NCI-H2081 (cell line): ENCODE measurements around the gene LSM14A.
"Not testable (repeated sequence)": the region's sequence is repeated elsewhere in the genome, so short reads cannot be mapped to it uniquely, and the experiment has no call there.

Source experiments
- DNase-seq, 2 experiments: peaks; one replicate each; lab custom pipeline; 2025; lab: John Stamatoyannopoulos, UW

Gene LSM14A

DNA sequence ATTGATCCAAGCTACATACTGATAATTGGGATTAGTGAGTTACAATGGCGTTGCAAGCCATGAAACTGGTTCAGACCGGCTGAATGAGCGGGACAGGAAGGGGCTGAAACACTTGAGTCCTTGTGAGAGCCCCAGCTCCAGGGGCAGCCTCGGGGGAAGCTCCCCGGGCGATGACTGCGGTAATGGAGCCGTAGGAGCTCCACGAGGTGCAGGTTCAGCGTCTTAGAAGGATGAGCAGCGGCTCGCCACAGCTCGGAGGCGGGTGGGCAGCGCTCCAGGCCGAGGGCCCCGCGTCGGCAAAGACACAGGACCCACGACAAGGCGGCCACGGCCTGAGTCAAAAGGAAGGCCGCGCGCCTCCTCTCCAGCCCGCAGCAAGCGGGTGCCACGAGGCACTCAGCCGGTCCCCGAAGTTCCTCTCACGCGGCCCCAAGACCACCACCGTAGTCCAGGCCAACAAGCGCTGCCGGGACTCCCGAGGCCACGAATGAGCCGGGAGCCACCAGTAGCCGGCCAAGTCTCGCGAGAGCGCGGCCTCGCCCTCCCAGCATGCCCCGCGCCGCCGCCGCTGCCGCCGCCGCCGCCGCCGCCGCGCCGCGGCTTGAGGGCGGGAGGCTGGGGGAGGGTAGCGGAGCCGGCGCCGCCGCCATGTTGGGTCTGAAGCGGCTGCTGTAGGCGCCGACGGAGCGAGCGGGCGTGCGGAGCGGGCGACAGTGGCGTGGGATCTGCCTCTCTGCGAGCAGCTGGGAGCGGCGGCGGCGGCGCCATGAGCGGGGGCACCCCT is at the start of gene LSM14A:
Gene LSM14A (plus strand): TSS at position 628 of the 784 bp plus-strand sequence. CDS start 139 bp downstream, at position 767.
- DNase-seq: peak; percentile 88 to 89

DNA sequence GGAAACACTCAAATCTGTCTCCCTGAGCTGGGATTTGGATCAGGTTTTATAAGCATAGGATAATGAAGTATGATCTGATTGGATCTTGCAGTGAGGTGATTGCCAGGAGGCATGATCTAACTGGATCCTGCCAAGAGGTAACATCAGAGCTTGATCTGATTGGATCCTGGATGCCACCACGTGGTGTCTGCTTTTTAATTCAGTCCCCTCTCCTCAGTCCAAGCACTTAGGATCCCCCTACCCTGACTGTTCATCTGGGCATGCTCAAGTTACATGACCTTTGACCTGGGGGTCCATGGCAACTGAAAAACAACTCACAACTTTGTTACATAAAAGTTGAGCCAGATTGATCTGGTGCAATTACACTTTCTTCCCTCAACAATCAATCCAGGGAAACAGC is 47.5 kb upstream of the LSM14A start:
- no peak for DNase-seq

GRCh38 chr19:34126966-34127365 is 45.3 kb upstream of the LSM14A start:
- DNase-seq: no peak

DNA sequence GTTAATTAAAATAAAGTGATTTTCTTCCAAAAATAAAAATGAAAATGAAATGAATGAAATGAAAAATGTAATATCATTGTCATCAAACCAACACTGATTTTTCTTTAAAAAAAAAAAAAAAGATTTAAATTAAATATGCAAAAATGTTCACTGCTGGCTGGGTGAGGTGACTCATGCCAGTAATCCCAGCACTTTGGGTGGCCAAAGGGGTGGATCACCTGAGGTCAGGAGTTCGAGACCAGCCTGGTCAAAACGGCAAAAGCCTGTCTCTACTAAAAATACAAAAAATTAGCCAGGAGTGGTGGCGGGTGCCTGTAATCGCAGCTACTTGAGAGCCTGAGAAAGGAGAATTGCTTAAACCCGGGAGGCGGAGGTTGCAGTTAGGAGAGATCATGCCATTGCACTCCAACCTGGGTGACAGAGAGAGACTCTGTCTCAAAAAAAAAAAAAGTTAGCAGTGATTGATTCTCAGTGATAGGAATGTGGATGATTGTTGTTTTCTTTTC is 44.6 kb upstream of the LSM14A start:
- no peak for DNase-seq

DNA sequence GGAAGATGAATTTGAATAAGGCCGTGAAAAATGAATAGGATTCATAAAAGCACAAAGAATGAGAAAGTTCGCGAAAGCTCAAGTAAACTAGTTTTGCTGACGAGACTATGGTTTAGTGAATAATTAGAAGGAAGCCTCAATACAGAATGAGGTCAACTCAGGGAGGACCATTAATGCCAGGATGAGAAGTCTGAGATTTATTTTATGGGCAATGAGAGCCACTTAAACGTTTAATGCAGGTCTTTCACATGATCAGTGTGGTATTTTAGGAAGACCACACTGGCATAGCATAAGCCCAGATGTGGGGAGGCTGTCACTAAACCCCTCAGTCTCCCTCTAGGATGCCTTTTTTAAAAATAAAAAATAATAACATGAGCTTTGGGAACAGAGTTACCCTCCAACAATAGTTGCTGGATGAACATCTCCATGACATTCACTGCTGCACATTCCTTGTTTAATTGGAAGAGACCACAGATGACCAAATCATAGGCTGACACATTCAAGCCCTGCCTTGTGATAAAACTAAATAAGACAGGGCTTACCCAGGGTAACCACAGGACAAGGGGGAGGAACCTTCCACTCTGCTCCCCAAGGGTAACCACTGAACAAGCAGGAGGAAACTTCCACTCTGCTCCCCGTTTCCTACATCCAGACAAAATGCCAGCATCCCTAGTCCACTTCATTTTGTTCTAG is 43.6 kb upstream of the LSM14A start:
- DNase-seq: no peak

- DNase-seq: no peak
Observed at GRCh38 chr19:34131100-34131499, 41.2 kb upstream of the LSM14A start.

DNA sequence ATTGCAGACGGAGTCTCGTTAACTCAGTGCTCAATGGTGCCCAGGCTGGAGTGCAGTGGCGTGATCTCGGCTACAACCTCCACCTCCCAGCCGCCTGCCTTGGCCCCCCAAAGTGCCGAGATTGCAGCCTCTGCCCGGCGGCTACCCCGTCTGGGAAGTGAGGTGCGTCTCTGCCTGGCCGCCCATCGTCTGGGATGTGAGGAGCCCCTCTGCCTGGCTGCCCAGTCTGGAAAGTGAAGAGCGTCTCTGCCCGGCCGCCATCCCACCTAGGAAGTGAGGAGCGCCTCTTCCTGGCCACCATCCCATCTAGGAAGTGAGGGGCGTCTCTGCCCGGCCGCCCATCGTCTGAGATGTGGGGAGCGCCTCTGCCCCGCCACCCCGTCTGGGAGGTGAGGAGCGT is 40.2 kb upstream of the LSM14A start:
- not testable (repeated sequence) for DNase-seq

DNA sequence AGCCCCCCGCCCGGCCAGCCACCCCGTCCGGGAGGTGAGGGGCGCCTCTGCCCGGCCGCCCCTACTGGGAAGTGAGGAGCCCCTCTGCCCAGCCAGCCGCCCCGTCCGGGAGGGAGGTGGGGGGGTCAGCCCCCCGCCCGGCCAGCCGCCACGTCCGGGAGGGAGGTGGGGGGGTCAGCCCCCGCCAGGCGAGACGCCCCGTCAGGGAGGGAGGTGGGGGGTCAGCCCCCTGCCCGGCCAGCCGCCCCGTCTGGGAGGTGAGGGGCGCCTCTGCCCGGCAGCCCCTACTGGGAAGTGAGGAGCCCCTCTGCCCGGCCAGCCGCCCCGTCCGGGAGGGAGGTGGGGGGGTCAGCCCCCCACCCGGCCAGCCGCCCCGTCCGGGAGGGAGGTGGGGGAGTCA is 39.6 kb upstream of the LSM14A start:
- DNase-seq: not testable (repeated sequence)

GRCh38 chr19:34134190-34135053 is 37.9 kb upstream of the LSM14A start:
- DNase-seq: peak; percentile 70 to 73

- DNase-seq: no peak
Observed at GRCh38 chr19:34135054-34135800, 37.1 kb upstream of the LSM14A start.

DNA sequence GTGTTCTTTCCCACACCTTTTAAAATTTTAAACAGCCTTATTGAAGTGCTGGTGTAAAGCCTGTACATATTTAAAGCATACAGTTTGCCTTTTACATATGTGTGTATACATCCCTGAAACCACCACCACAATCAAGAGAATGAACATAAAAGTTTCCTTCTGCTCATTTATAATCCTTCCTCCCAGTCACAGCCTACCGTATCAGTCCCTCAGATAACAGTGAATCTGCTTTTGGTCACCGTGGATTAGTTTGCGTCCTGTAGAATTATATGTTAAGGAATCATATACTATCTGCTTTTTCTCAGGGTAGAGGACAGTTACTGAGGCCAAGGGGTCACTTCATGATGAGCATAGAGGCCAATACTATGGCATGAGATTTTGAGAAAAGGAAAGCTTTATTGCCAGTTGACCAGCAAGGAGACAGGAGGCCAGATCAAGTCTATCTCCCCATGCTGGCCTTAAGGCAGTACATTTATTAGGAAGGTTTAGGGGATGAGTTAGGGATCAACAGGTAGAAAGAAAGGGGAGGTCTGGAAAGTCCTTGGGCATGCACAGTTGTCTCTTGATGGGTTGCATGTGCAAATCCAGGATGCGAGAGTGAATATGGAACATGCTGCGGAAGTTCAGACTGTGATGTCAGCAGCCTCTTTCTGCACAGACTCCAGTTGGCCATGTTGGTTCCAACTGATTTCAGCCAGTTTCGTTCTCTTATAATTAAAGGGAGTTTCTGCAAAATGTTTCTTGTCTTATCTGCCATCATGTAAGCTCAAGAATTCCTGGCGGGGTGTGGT is 36.3 kb upstream of the LSM14A start:
- DNase-seq: no peak

GRCh38 chr19:34141025-34141424 is 31.3 kb upstream of the LSM14A start:
- no peak for DNase-seq

GRCh38 chr19:34142440-34142839 is 29.9 kb upstream of the LSM14A start:
- no peak for DNase-seq

GRCh38 chr19:34145741-34146202 is 26.5 kb upstream of the LSM14A start:
- peak; percentile 33 to 54 for DNase-seq

- no peak for DNase-seq
Observed at GRCh38 chr19:34148658-34149185, 23.6 kb upstream of the LSM14A start.

DNA sequence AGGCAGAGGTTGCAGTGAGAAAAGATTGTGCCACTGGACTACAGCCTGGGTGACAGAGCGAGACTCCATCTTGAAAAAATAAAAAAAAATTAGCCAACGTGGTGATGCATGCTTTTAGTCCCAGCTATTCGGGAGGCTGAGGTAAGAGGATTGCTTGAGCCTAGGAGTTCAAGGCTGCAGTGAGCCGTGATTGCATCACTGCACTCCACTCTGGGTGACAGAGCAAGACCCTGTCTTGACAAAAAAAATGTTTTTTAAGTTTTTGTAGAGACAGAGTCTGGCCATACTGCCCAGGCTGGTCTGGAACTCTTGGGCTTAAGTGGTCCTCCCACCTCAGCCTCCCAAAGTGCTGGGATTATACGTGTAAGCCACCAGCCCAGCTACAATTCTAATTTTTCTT is 22.4 kb upstream of the LSM14A start:
- no peak for DNase-seq

- DNase-seq: no peak
Observed at GRCh38 chr19:34150558-34150957, 21.7 kb upstream of the LSM14A start.

DNA sequence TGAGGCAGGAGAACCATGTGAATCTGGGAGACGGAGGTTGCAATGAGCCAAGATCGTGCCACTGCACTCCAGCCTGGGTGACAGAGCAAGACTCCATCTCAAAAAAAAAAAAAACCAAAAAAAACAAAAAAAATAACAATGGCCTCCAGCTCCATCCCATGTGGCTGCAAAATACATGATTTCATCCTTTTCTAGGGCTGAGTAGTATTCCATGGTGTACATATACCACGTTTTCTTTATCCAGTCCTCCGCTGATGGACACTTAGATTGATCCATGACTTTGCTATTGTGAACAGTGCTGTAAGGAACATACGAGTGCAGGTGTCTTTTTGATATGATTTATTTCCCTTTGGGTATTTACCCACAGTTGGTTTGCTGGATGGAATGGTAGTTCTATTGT is 20.9 kb upstream of the LSM14A start:
- DNase-seq: no peak

DNA sequence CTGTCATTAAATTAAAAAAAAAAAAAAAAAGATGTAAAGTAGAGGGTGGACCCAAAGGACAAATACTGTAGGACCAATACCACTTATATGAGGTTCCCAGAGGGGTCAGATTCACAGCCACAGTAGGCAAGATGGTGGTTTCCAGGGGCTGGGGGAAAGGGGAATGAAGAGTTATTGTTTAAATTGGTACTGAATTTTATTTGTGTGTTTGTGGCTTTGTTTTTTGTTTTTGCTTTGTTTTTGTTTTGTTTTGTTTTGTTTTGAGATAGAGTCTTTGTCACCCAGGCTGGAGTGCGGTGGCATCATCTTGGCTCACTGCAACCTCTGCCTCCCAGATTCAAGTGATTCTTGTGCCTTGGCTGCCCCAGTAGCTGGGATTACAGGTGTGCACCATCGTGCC is 17.9 kb upstream of the LSM14A start:
- no peak for DNase-seq

DNA sequence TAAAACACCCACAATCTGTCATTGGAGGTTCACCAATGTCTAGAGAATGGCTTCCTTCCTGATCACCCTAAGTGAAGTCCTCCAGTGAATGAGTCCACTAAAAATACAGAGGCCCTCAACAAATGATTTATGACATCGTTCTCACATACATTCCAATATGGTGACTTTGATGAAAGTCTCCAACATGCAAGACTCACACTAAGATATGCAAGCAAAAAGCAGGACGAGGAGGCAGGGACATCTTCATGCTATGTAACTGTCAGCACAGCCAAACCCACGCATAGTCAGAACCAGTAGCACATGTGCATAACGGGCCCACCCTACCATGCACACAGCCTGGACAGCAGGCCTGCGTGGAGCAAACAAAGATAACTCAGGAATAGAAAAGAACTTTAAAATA is 16.6 kb upstream of the LSM14A start:
- no peak for DNase-seq
